Heart left ventricle (tissue), 16 donors: Measurements from ENCODE around the gene CLEC4E. TPM values are rescaled to one million over a fixed set of nuclear protein-coding genes. Genes with fewer than 3 reads are reported as not detected.

Experiments used
- ATAC-seq, 4 donors: fragments of 200-7000 bp; cut with Tn5 transposase; one replicate each; pipeline ENCODE4 v1.9.1; 2020 to 2022; ENCODE audit warnings: moderate library complexity in 4 of 4, mild to moderate bottlenecking in 3 of 4, moderate number of reproducible peaks in 1 of 4
- DNase-seq, 5 donors: peaks; one replicate each; pipeline ENCODE4 v3.0.0-alpha.2; 2020
- H3K27ac ChIP-seq, 12 donors: fragments of 200-600 bp; sonication (generic) in 4 of 12; one replicate each; pipeline versions ENCODE4 v1.5.0 to v1.8.0; 2016 to 2022; ENCODE audit warnings: mild to moderate bottlenecking in 2 of 12
- H3K27me3 ChIP-seq, 9 donors: fragments of 200-600 bp; sonication (generic) in 2 of 9; one replicate each; pipeline versions ENCODE4 v1.5.1 to v1.8.0; 2016 to 2022; ENCODE audit warnings: mild to moderate bottlenecking in 3 of 9
- H3K36me3 ChIP-seq, 9 donors: fragments of 200-600 bp; sonication (generic) in 2 of 9; one replicate each; pipeline versions ENCODE4 v1.5.0 to v1.8.0; 2018 to 2022; ENCODE audit warnings: mild to moderate bottlenecking in 2 of 9
- H3K4me1 ChIP-seq, 12 donors: fragments of 200-600 bp; sonication (generic) in 4 of 12; one replicate each; pipeline versions ENCODE4 v1.5.0 to v1.8.0; 2016 to 2022; ENCODE audit warnings: mild to moderate bottlenecking in 3 of 12
- H3K4me3 ChIP-seq, 12 donors: fragments of 200-600 bp; sonication (generic) in 4 of 12; one replicate each; pipeline versions ENCODE4 v1.5.0 to v1.8.0; 2017 to 2022; ENCODE audit warnings: mild to moderate bottlenecking in 9 of 12, moderate library complexity in 4 of 12
- H3K9me3 ChIP-seq, 12 donors: fragments of 200-600 bp; sonication (generic) in 4 of 12; one replicate each; pipeline versions ENCODE4 v1.5.0 to v1.8.0; 2016 to 2022; ENCODE audit warnings: mild to moderate bottlenecking in 1 of 12
- CTCF ChIP-seq, 12 donors: fragments of 200-600 bp; sonication (generic) in 4 of 12; IDR thresholded peaks; one replicate each; pipeline versions ENCODE4 v1.5.0 to v1.8.0; 2018 to 2022; ENCODE audit warnings: antibody characterized with exemption in 12 of 12, mild to moderate bottlenecking in 5 of 12
- POLR2A ChIP-seq, 2 donors: fragments of 450-650 bp; IDR thresholded peaks; one replicate each; pipeline ENCODE4 v1.6.1; 2017; ENCODE audit warnings: antibody characterized with exemption in 2 of 2, mild to moderate bottlenecking in 2 of 2, moderate library complexity in 2 of 2
- WGBS, 4 donors: extraction: QIAGEN DNeasy Blood & Tissue Kit in 2 of 4; methylation state at CpG; one replicate each; pipeline versions ENCODE4 v1.1.5 to v1.1.7; 2013 to 2018; 5-methylcytosine and 5-hydroxymethylcytosine counted together
- intact Hi-C, 10 donors: fragments of 100-400 bp; cut with DNase I; formaldehyde crosslinking; loops; one replicate each; pipeline versions ENCODE4 v1.11.1 to v1.14.2; 2022
- polyA plus RNA-seq, 2 donors: library from polyadenylated mRNA; stranded (reverse); fragments of 200-250 nt; gene quantifications; one replicate each; pipeline ENCODE4 v1.2.3, GENCODE V29; 2013
- total RNA-seq, 9 donors: library from RNA; depleted of rRNA in 2 of 9; stranded (reverse); fragments of >200 nt in 2 of 9; fragmentation: NEBNext Ultra II Directional in 3 of 9; extraction: Animal tissue kit (Norgen Biotek cat#: 25700) in 3 of 9; gene quantifications; one replicate each; pipeline versions ENCODE4 v1.1.0 to v1.2.4, GENCODE V29; 2016 to 2023
- donor health status: ischemic (EF 13 %, LVEDD 7.1; RV severe dilation, severe dysfunction).
- donor health status: healthy with polysubstance abuse.
- donor health status: DM: no; HTN: yes; CAD: no.
- donor health status: DM: no; HTN: no; CAD: no.
- donor health status: ischemic (EF 25% LVEDD 6.9; RV normal size, moderate dysfunction).
- donor health status: ischemic (EF 25% LVEDD 5.7; RV mildly dilated, moderate dysfunction).
- donor health status: healthy.
- donor health status: DM: yes; HTN: yes; CAD: no.
- donor health status: ischemic (EF 35%, LVEDD 5.7; RV mildly dilated, moderate dysfunction).
- donor health status: nonischemic (EF 11% LVEDD 7.7; RV severe dilation, severe dysfunction).
- donor health status: DM: yes; HTN: yes; CAD: no.
- donor health status: PGD.
- donor health status: ischemic (EF 29% LVEDD 5.4; RV normal size, mild dysfunction).
- donor health status: nonischemic (EF 23%, LVEDD 6.1; RV moderate dilation, normal function).

Gene CLEC4E
- total and polyA plus RNA-seq, 11 donors, result 0.25 to 5.1 (median 0.76) TPM

GRCh38 chr12:8556531-8557097 lies 15.9 kb upstream of the CLEC4E start:
- WGBS, 4 donors, result 70 to 77% (median 74%) methylated on average over 2 of the region's 2 CpGs
- Histone ChIP-seq H3K27ac (no peak overlapping the region), H3K27me3 (no peaks in the 10 kb centered on the region), H3K36me3 (no peaks in the 10 kb centered on the region), H3K4me3 (no peak overlapping the region), H3K9me3 (peaks cover 0 to 6% (median 0%) of the 10 kb centered on the region in 12 donors), H3K4me1 (no peaks in the 10 kb centered on the region)
- no peak for TF ChIP-seq CTCF (IDR thresholded peaks at IDR 0.05)
- no peak for TF ChIP-seq POLR2A (IDR thresholded peaks at IDR 0.05)
- no peak for ATAC-seq
- intact Hi-C loops, result loop anchor here in 1 of 10 donors (10.0 kb wide), 1 partner anchor 318 kb away; no protein-coding TSS in a partner anchor
- DNase-seq, result no peak

- Histone ChIP-seq H3K27me3 (peaks cover 0 to 7% (median 0%) of the 10 kb centered on the region in 9 donors), H3K27ac (no peak overlapping the region), H3K36me3 (no peaks in the 10 kb centered on the region), H3K9me3 (no peaks in the 10 kb centered on the region), H3K4me3 (no peak overlapping the region), H3K4me1 (no peaks in the 10 kb centered on the region)
- 77 to 86% (median 83%) methylated on average over 5 of the region's 5 CpGs for WGBS, 4 donors
- TF ChIP-seq POLR2A (IDR thresholded peaks at IDR 0.05) (no peak), CTCF (IDR thresholded peaks at IDR 0.05) (no peak)
- ATAC-seq (no peak), DNase-seq (no peak)
- intact Hi-C loops, result loop anchor here in 1 of 10 donors (10.0 kb wide), 1 partner anchor 320 kb away; no protein-coding TSS in a partner anchor
Measured at GRCh38 chr12:8554451-8555195, 13.9 kb upstream of the CLEC4E start.

- Histone ChIP-seq H3K9me3 (no peaks in the 10 kb centered on the region), H3K4me3 (no peak overlapping the region), H3K36me3 (no peaks in the 10 kb centered on the region), H3K27ac (no peak overlapping the region), H3K4me1 (no peaks in the 10 kb centered on the region), H3K27me3 (peaks cover 0 to 7% (median 0%) of the 10 kb centered on the region in 9 donors)
- DNase-seq (no peak), ATAC-seq (no peak)
- intact Hi-C loops, result loop anchor here in 1 of 10 donors (10.0 kb wide), 1 partner anchor 322 kb away; no protein-coding TSS in a partner anchor
- no peak for TF ChIP-seq POLR2A (IDR thresholded peaks at IDR 0.05)
- TF ChIP-seq CTCF (IDR thresholded peaks at IDR 0.05), result no peak
- WGBS, 4 donors, result 72 to 77% (median 77%) methylated on average over 6 of the region's 6 CpGs
Measured at GRCh38 chr12:8553088-8553627, 12.5 kb upstream of the CLEC4E start.

- no peaks in the 10 kb centered on the region for H3K9me3 ChIP-seq
- H3K27me3 ChIP-seq, result peaks cover 0 to 7% (median 0%) of the 10 kb centered on the region in 9 donors
- TF ChIP-seq CTCF (IDR thresholded peaks at IDR 0.05) (no peak), POLR2A (IDR thresholded peaks at IDR 0.05) (no peak)
- no peaks in the 10 kb centered on the region for H3K36me3 ChIP-seq
- no peaks in the 10 kb centered on the region for H3K4me1 ChIP-seq
- DNase-seq (no peak), ATAC-seq (no peak)
- intact Hi-C loops, result loop anchor here in 5 of 10 donors (5.0 to 10.0 kb wide), 4 partner anchors 63 to 495 kb away; partner anchors contain the start of genes A2ML1 (in 1 of the 5) and AICDA (in 1 of the 5)
- H3K4me3 ChIP-seq, result no peak overlapping the region
- whole genome bisulfite sequencing, 4 donors, result 69 to 77% (median 75%) methylated on average over 5 of the region's 5 CpGs
- no peak overlapping the region for H3K27ac ChIP-seq
Measured at GRCh38 chr12:8549381-8549780, 8.7 kb upstream of the CLEC4E start.
